Measurements from ENCODE around the gene OR11L1. TPM values are rescaled to one million over a fixed set of nuclear protein-coding genes. Genes with fewer than 3 reads are reported as not detected.

The OR11L1 gene
- total RNA-seq, 2 donors from 2014 or later, result not detected

- ATAC-seq, result no peak
- DNase-seq, result no peak
- intact Hi-C loops (cut with DNase I), result no loop called here
These were observed 17.7 kb downstream of the OR11L1 start, which contains the start of gene OR14A16 for GRCh38 chr1:247824023-247824422. OR14A16 (minus strand) TSS chr1:247824119; CDS start chr1:247815729, 8,390 bp downstream.

DNA sequence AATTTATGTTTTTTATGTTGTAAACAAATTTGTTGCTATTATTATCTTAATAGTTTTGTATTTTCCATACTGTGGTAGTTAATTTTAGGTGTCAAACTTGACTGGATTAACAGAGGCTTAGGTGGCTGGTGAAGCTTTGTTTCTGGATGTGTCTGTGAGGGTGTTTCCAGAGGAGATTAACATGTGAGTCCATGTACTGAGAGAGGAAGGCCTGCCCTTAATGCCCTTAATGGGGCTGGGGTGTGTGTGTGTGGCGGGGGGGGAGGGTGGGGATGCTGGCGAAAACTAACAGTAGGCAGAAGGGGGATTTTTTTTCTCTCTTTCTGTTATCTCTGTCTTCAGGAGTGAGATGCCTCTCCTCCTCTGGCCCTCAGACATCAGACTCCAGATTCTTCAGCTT lies 19.6 kb downstream of the OR11L1 start:
- ATAC-seq (no peak), DNase-seq (no peak)
- intact Hi-C loops (cut with DNase I), result no loop called here

- DNase-seq, result no peak
- ATAC-seq, result no peak
- intact Hi-C loops (cut with DNase I), result no loop called here
These were observed 29.1 kb downstream of the OR11L1 start for GRCh38 chr1:247812637-247813036.

- DNase-seq (no peak), ATAC-seq (no peak)
- intact Hi-C loops (cut with DNase I), result no loop called here
These were observed 44.2 kb downstream of the OR11L1 start for GRCh38 chr1:247797518-247797917.

Other genes starting within 250 kb of the OR11L1 start
- gene OR2G3, start 236.3 kb downstream of the OR11L1 start, total RNA-seq, result not detected
- not detected for gene OR13G1, start 162.2 kb downstream of the OR11L1 start, total RNA-seq
- not detected for gene OR6F1, start 125.2 kb downstream of the OR11L1 start, total RNA-seq
- gene OR14K1, start 103.3 kb downstream of the OR11L1 start, total RNA-seq, result not detected
- gene OR14A2, start 93.8 kb downstream of the OR11L1 start, total RNA-seq, result not detected
- gene OR1C1, start 81.3 kb downstream of the OR11L1 start, total RNA-seq, result not detected
- not detected for gene OR14A16, start 17.8 kb downstream of the OR11L1 start, total RNA-seq
- gene TRIM58, start 15.3 kb upstream of the OR11L1 start, total RNA-seq, result under 1 TPM; 0.32 to 0.60 TPM
- under 1 TPM in 1 of 2 donors, not detected in 1; 0.26 TPM for gene OR2W3, start 53.7 kb upstream of the OR11L1 start, total RNA-seq
- gene OR2T8, start 78.4 kb upstream of the OR11L1 start, total RNA-seq, result not detected
- not detected for gene OR2AJ1, start 83.0 kb upstream of the OR11L1 start, total RNA-seq
- not detected for gene OR2L8, start 107.0 kb upstream of the OR11L1 start, total RNA-seq
- gene OR2AK2, start 123.3 kb upstream of the OR11L1 start, total RNA-seq, result not detected
- gene OR2L5, start 171.8 kb upstream of the OR11L1 start, total RNA-seq, result not detected
- under 1 TPM in 1 of 2 donors, not detected in 1; 0.05 TPM for gene OR2L2, start 188.2 kb upstream of the OR11L1 start, total RNA-seq
- not detected for gene OR2L3, start 204.9 kb upstream of the OR11L1 start, total RNA-seq